Endothelial cell of umbilical vein (primary cell): ENCODE results near the gene DHX34. TPM values are rescaled to one million over a fixed set of nuclear protein-coding genes. Genes with fewer than 3 reads are reported as not detected.

ENCODE experiments used
- BruUV-seq: library from RNA; stranded (reverse); fragments of 400-500 nt; replicated peaks from 2 replicates; lab custom pipeline; 2021; lab: Mats Ljungman, UMichigan
- CTCF ChIA-PET: fragments of 300-600, 350-600 bp; sonication (Branson Sonifier 250); formaldehyde crosslinking; loops from one replicate; lab custom pipeline; 2021; ENCODE audit warnings: antibody characterized with exemption, inconsistent platforms; lab: Charles Lee
- POLR2A ChIA-PET: fragments of 300-600, 350-600 bp; sonication (Branson Sonifier 250); formaldehyde crosslinking; loops from one replicate; lab custom pipeline; 2021; ENCODE audit warnings: antibody characterized with exemption, inconsistent platforms; lab: Charles Lee
- DNase-seq: peaks from one replicate; pipeline ENCODE4 v3.0.0-alpha.2; 2011; ENCODE audit warnings: low read depth, low spot score
- FAIRE-seq: peaks from 2 replicates; lab custom pipeline; 2011; peaks lifted over from hg19 to GRCh38; lab: Jason Lieb, UNC
- H2AFZ ChIP-seq: 2 replicates; pipeline ENCODE4 v1.6.0; 2012; ENCODE audit warnings: low read depth, low read length, control low read depth, inconsistent platforms
- H3K27ac ChIP-seq: 2 replicates; pipeline ENCODE4 v1.5.1; 2011; ENCODE audit warnings: low read depth, mild to moderate bottlenecking, control low read depth, low read length, moderate library complexity; ENCODE audit not compliant: insufficient read depth
- H3K27me3 ChIP-seq, 2 experiments: 2 replicates each; pipeline versions ENCODE4 v1.6.0 to v1.6.1; 2011; ENCODE audit warnings: low read length in 2 of 2, mixed read lengths in 1 of 2; ENCODE audit not compliant: control insufficient read depth in 2 of 2, insufficient read depth in 2 of 2
- H3K36me3 ChIP-seq, 2 experiments: 2 replicates in 1 of 2; 3 replicates in 1 of 2; pipeline ENCODE4 v1.5.1; 2011; ENCODE audit warnings: low read length in 2 of 2, mild to moderate bottlenecking in 1 of 2, moderate library complexity in 1 of 2; ENCODE audit not compliant: control insufficient read depth in 2 of 2, insufficient read depth in 2 of 2; ENCODE audit errors: extremely low read depth in 1 of 2
- H3K4me1 ChIP-seq: 3 replicates; pipeline ENCODE4 v1.5.1; 2011; ENCODE audit warnings: mild to moderate bottlenecking, low read length; ENCODE audit not compliant: control insufficient read depth, insufficient read depth; ENCODE audit errors: extremely low read depth
- H3K4me2 ChIP-seq: 2 replicates; pipeline ENCODE4 v1.6.1; 2011; ENCODE audit warnings: low read length, control low read depth, mixed read lengths; ENCODE audit not compliant: insufficient read depth
- H3K4me3 ChIP-seq, 3 experiments: fragments of 200-600 bp in 1 of 3; sonication (generic), shearing (Covaris generic) in 1 of 3; replicated peaks in 1 of 3; 2 replicates each; pipeline ENCODE4 v1.5.1; 2011 to 2016; ENCODE audit warnings: control low read depth in 3 of 3, low read length in 3 of 3, mild to moderate bottlenecking in 2 of 3, inconsistent platforms in 1 of 3, low read depth in 1 of 3, moderate library complexity in 1 of 3; ENCODE audit not compliant: insufficient read depth in 1 of 3
- H3K79me2 ChIP-seq: 2 replicates; pipeline ENCODE4 v1.6.0; 2012; ENCODE audit warnings: low read length, inconsistent platforms; ENCODE audit not compliant: control insufficient read depth, insufficient read depth
- H3K9ac ChIP-seq: replicated peaks from 2 replicates; pipeline ENCODE3; 2011; ENCODE audit warnings: low read length, control low read depth; ENCODE audit not compliant: insufficient read depth; ENCODE audit errors: extremely low read depth
- H3K9me1 ChIP-seq: replicated peaks from 3 replicates; pipeline ENCODE4 v1.6.0; 2011; ENCODE audit warnings: mild to moderate bottlenecking, low read length; ENCODE audit not compliant: control insufficient read depth, insufficient read depth; ENCODE audit errors: extremely low read depth
- H3K9me3 ChIP-seq: replicated peaks from 2 replicates; pipeline ENCODE4 v1.5.1; 2012; ENCODE audit warnings: low read length, inconsistent platforms; ENCODE audit not compliant: control insufficient read depth, insufficient read depth
- H4K20me1 ChIP-seq: replicated peaks from 2 replicates; pipeline ENCODE3; 2011; ENCODE audit warnings: mild to moderate bottlenecking, low read length; ENCODE audit not compliant: control insufficient read depth, insufficient read depth; ENCODE audit errors: extremely low read depth
- EZH2 ChIP-seq: IDR thresholded peaks from 2 replicates; pipeline ENCODE4 v1.6.1; 2012; ENCODE audit warnings: borderline replicate concordance, low read depth, mild to moderate bottlenecking, moderate library complexity, low read length, inconsistent platforms; ENCODE audit not compliant: severe bottlenecking
- FOS ChIP-seq: IDR thresholded peaks from 2 replicates; pipeline ENCODE4 v1.6.1; 2011; ENCODE audit warnings: mild to moderate bottlenecking, low read length, moderate library complexity, borderline replicate concordance; ENCODE audit not compliant: insufficient read depth
- GATA2 ChIP-seq: IDR thresholded peaks from 2 replicates; pipeline ENCODE4 v1.7.0; 2011; ENCODE audit warnings: low read depth, mild to moderate bottlenecking, moderate library complexity, mixed read lengths, low read length; ENCODE audit not compliant: insufficient read length, insufficient read depth
- JUN ChIP-seq: IDR thresholded peaks from 2 replicates; pipeline ENCODE4 v1.6.1; 2011; ENCODE audit warnings: borderline replicate concordance, low read depth; ENCODE audit not compliant: insufficient read length, insufficient read depth
- MYC ChIP-seq: IDR thresholded peaks from one replicate; pipeline ENCODE4 v1.6.1; 2011; ENCODE audit warnings: mild to moderate bottlenecking, low read depth, low read length
- POLR2A ChIP-seq: IDR thresholded peaks from 2 replicates; pipeline ENCODE4 v1.6.1; 2012; ENCODE audit warnings: low read depth, mild to moderate bottlenecking, control low read depth, low read length
- POLR2AphosphoS5 ChIP-seq: IDR thresholded peaks from 2 replicates; pipeline ENCODE4 v1.6.1; 2012; ENCODE audit warnings: low read depth, mild to moderate bottlenecking, control low read depth, low read length, moderate library complexity; ENCODE audit not compliant: insufficient read depth
- dilution Hi-C: fragments of 300-500 bp; cut with MboI; formaldehyde crosslinking; loops from one replicate; pipeline ENCODE4 v1.15.0; 2019; ENCODE audit warnings: low sequenced_read_pairs; ENCODE audit not compliant: extremely low pct_ligation_motif_present
- intact Hi-C: fragments of 100-400 bp; cut with micrococcal nuclease; formaldehyde crosslinking; loops from one replicate; pipeline ENCODE4 v1.10.0; 2022
- polyA plus RNA-seq, 4 experiments: library from polyadenylated mRNA; depleted of rRNA in 3 of 4; stranded (reverse) in 3 of 4; unstranded in 1 of 4; fragments of >200 nt; gene quantifications; 2 replicates each; pipeline versions ENCODE4 v1.2.1 to v1.2.3, GENCODE V29; 2011 to 2012; ENCODE audit warnings: missing spikeins in 1 of 4
- total RNA-seq: library from RNA; stranded (reverse); gene quantifications from 2 replicates; pipeline ENCODE4 v1.2.3, GENCODE V29; 2021
- TF ChIP-seq, protein P1 (sequence below): IDR thresholded peaks from 2 replicates; pipeline ENCODE4 v1.6.1; 2011; ENCODE audit not compliant: insufficient read depth, insufficient read length
- TF ChIP-seq, protein P2 (sequence below), 2 donors: IDR thresholded peaks; 1 replicate in 1 of 2; 2 replicates in 1 of 2; pipeline ENCODE4 v1.5.1; 2011; ENCODE audit warnings: low read length in 2 of 2, mild to moderate bottlenecking in 2 of 2, moderate library complexity in 2 of 2, control low read depth in 1 of 2, inconsistent platforms in 1 of 2, low read depth in 1 of 2; ENCODE audit not compliant: insufficient read depth in 1 of 2; ENCODE audit errors: extremely low read depth in 1 of 2

The DHX34 gene
- total and polyA plus RNA-seq, 2 donors (not counting 3 experiments of a cell fraction or from before 2014, with no cell fraction given): 12.8 to 20.7 TPM

DNA sequence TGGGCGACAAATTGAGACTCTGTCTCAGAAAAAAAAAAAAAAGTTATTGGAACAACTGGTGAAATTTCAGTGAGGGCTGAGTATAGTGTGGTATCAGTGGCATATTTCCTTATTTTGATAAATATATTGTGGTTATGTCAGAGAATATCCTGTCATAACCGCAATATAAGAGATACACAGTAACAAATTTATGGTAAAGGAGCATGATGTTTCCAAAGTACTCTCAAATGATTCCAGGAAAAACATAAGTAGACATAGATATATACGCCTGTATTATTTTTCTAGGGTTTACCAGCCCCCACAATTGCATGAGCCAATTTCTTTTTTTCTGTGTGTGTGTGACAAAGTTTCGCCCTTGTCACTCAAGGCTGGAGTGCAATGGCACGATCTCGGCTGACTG lies 45.1 kb upstream of the DHX34 start:
- no peak for FAIRE-seq

DNA sequence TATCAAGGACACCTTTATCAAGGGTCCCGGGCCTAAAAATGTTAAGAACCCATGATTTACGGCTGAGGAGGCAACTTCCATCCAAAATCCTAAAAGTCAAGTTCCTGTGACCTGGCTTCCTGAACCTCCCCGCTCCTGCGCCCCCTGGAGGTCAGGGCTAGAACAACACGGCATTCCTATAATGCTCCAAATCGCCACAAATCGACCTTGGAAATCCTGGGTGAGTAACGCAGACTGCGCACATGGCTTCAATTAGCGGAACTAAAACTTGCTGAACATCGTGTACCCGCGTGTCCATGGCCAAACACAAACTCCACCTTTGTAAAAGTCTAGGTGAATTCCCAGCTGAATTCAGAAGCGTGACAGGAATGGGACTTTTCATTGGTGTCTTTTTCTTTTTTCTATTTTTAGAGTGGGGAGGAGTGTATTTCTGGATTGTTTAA lies 43.8 kb upstream of the DHX34 start:
- H3K27me3 ChIP-seq: no peaks in the 10 kb centered on the region
- H3K4me3 ChIP-seq: no peak overlapping the region
- peak; percentile 58 for DNase-seq
- H3K9me3 ChIP-seq: no peaks in the 10 kb centered on the region
- POLR2A ChIA-PET: no interaction called here
- intact Hi-C loops: no loop called here
- H3K36me3 ChIP-seq: no peaks in the 10 kb centered on the region
- no peaks in the 10 kb centered on the region for H3K79me2 ChIP-seq
- BruUV-seq: no TSS peak
- no peak overlapping the region for H3K27ac ChIP-seq
- H3K4me2 ChIP-seq: no peak overlapping the region
- H2AFZ ChIP-seq: no peak overlapping the region
- no peak overlapping the region for H3K9ac ChIP-seq
- no peaks in the 10 kb centered on the region for H4K20me1 ChIP-seq
- FAIRE-seq: peak; percentile 85
- no peaks in the 10 kb centered on the region for H3K9me1 ChIP-seq
- dilution Hi-C loops: no loop called here
- CTCF ChIA-PET: interaction anchor here (0.6 to 2.5 kb wide), 13 partner anchors 8 to 1504 kb away, joined by 3 to 17 read pairs (median 4); no protein-coding TSS in a partner anchor
- no peaks in the 10 kb centered on the region for H3K4me1 ChIP-seq
- TF ChIP-seq, protein P1, sequence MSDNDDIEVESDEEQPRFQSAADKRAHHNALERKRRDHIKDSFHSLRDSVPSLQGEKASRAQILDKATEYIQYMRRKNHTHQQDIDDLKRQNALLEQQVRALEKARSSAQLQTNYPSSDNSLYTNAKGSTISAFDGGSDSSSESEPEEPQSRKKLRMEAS: peak; percentile 34
- TF ChIP-seq GATA2 (no peak), MYC (no peak), POLR2AphosphoS5 (no peak), JUN (no peak), POLR2A (no peak), EZH2 (no peak), FOS (peak; percentile 30)
- TF ChIP-seq, protein P2, sequence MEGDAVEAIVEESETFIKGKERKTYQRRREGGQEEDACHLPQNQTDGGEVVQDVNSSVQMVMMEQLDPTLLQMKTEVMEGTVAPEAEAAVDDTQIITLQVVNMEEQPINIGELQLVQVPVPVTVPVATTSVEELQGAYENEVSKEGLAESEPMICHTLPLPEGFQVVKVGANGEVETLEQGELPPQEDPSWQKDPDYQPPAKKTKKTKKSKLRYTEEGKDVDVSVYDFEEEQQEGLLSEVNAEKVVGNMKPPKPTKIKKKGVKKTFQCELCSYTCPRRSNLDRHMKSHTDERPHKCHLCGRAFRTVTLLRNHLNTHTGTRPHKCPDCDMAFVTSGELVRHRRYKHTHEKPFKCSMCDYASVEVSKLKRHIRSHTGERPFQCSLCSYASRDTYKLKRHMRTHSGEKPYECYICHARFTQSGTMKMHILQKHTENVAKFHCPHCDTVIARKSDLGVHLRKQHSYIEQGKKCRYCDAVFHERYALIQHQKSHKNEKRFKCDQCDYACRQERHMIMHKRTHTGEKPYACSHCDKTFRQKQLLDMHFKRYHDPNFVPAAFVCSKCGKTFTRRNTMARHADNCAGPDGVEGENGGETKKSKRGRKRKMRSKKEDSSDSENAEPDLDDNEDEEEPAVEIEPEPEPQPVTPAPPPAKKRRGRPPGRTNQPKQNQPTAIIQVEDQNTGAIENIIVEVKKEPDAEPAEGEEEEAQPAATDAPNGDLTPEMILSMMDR (IDR thresholded peaks at IDR 0.05; ENCODE audit: extremely low read depth in 1 of 2, insufficient read depth in 1 of 2, low read depth in 1 of 2, low read length in 2 of 2): peak; percentile 93 to 99

More for the DNA sequence above, 45.1 kb upstream of the DHX34 start:
- H3K4me1 ChIP-seq: no peaks in the 10 kb centered on the region
- no peak overlapping the region for H3K4me3 ChIP-seq
- H3K9ac ChIP-seq: no peak overlapping the region
- ChIA-PET POLR2A (no interaction called here), CTCF (interaction anchor here (1.0 to 2.5 kb wide), 4 partner anchors 10 to 45 kb away, joined by 3 to 17 read pairs (median 6); partner anchors contain the start of gene DHX34)
- BruUV-seq: no TSS peak
- H3K9me1 ChIP-seq: no peaks in the 10 kb centered on the region
- H3K79me2 ChIP-seq: no peaks in the 10 kb centered on the region
- intact Hi-C loops: no loop called here
- dilution Hi-C loops: no loop called here
- no peaks in the 10 kb centered on the region for H3K36me3 ChIP-seq
- H3K27me3 ChIP-seq: no peaks in the 10 kb centered on the region
- no peak overlapping the region for H3K4me2 ChIP-seq
- no peaks in the 10 kb centered on the region for H4K20me1 ChIP-seq
- no peak overlapping the region for H2AFZ ChIP-seq
- no peak for TF ChIP-seq POLR2AphosphoS5
- no peak for TF ChIP-seq EZH2
- no peak for DNase-seq
- no peaks in the 10 kb centered on the region for H3K9me3 ChIP-seq
- H3K27ac ChIP-seq: no peak overlapping the region
